Peyer's patch (tissue), 4 donors: ENCODE measurements around the gene ELMOD3. TPM values are rescaled to one million over a fixed set of nuclear protein-coding genes. Genes with fewer than 3 reads are reported as not detected.

Experiments
- DNase-seq, 3 donors: peaks; one replicate each; pipeline ENCODE4 v3.0.0-alpha.2; 2017 to 2019
- H3K27ac ChIP-seq, 4 donors: fragments of 200-600 bp; sonication (generic); one replicate each; pipeline ENCODE4 v1.5.1; 2016 to 2019
- H3K27me3 ChIP-seq, 2 donors: fragments of 200-600 bp; sonication (generic); one replicate each; pipeline ENCODE4 v1.5.1; 2019
- H3K36me3 ChIP-seq, 3 donors: fragments of 200-600 bp; sonication (generic); one replicate each; pipeline ENCODE4 v1.5.1; 2016 to 2019
- H3K4me1 ChIP-seq, 4 donors: fragments of 200-600 bp; sonication (generic); one replicate each; pipeline ENCODE4 v1.5.1; 2016 to 2019
- H3K4me3 ChIP-seq, 4 donors: fragments of 200-600 bp; sonication (generic); 1 replicate in 3 of 4; 2 replicates in 1 of 4; pipeline ENCODE4 v1.5.1; 2016 to 2019; ENCODE audit warnings: mild to moderate bottlenecking in 1 of 4
- H3K9me3 ChIP-seq, 4 donors: fragments of 200-600 bp; sonication (generic); one replicate each; pipeline ENCODE4 v1.5.1; 2016 to 2019; ENCODE audit warnings: mild to moderate bottlenecking in 1 of 4
- CTCF ChIP-seq, 6 experiments: fragments of 450-650 bp in 4 of 6; fragments of 200-600 bp in 2 of 6; sonication (generic) in 1 of 6; IDR thresholded peaks; one replicate each; pipeline ENCODE4 v1.5.1; 2017 to 2019; ENCODE audit warnings: antibody characterized with exemption in 6 of 6, mild to moderate bottlenecking in 3 of 6, moderate library complexity in 1 of 6
- POLR2A ChIP-seq, 2 donors: fragments of 450-650 bp; IDR thresholded peaks; one replicate each; pipeline ENCODE4 v1.5.1; 2017; ENCODE audit warnings: antibody characterized with exemption in 2 of 2, mild to moderate bottlenecking in 2 of 2, moderate library complexity in 2 of 2
- total RNA-seq, 4 donors: library from RNA; depleted of rRNA; stranded (reverse); fragments of >200 nt; gene quantifications; one replicate each; pipeline ENCODE4 v1.1.0, GENCODE V29; 2016

The ELMOD3 gene
- total RNA-seq, 4 donors from 2014 or later = 28.1 to 49.4 (median 45.8) TPM

- Histone ChIP-seq H3K27me3 (no peaks in the 10 kb centered on the region), H3K36me3 (no peaks in the 10 kb centered on the region), H3K9me3 (no peaks in the 10 kb centered on the region), H3K4me3 (no peak overlapping the region), H3K27ac (peak overlapping the region in 3 of 4 donors; percentile 35 to 65 (median 58)), H3K4me1 (peaks cover 10 to 41% (median 18%) of the 10 kb centered on the region in 4 donors)
- no peak for DNase-seq
- TF ChIP-seq CTCF (IDR thresholded peaks at IDR 0.05) (no peak), POLR2A (IDR thresholded peaks at IDR 0.05) (no peak)
Observed at GRCh38 chr2:85434696-85435095, 80.1 kb downstream of the ELMOD3 start.

GRCh38 chr2:85435220-85435958 is 80.8 kb downstream of the ELMOD3 start:
- Histone ChIP-seq H3K4me1 (peaks cover 10 to 41% (median 18%) of the 10 kb centered on the region in 4 donors), H3K9me3 (no peaks in the 10 kb centered on the region), H3K36me3 (no peaks in the 10 kb centered on the region), H3K27ac (peak overlapping the region in 3 of 4 donors; percentile 13 to 96 (median 35)), H3K27me3 (no peaks in the 10 kb centered on the region), H3K4me3 (no peak overlapping the region)
- no peak for DNase-seq
- TF ChIP-seq POLR2A (IDR thresholded peaks at IDR 0.05) = no peak
- TF ChIP-seq CTCF (IDR thresholded peaks at IDR 0.05) = no peak

GRCh38 chr2:85435981-85436835 is 81.6 kb downstream of the ELMOD3 start:
- DNase-seq = no peak

GRCh38 chr2:85436836-85437487 is 82.4 kb downstream of the ELMOD3 start:
- Histone ChIP-seq H3K4me3 (peak overlapping the region in 3 of 4 donors; percentile 55 to 58 (median 57)), H3K9me3 (no peaks in the 10 kb centered on the region), H3K4me1 (peaks cover 10 to 41% (median 18%) of the 10 kb centered on the region in 4 donors), H3K36me3 (no peaks in the 10 kb centered on the region), H3K27me3 (no peaks in the 10 kb centered on the region), H3K27ac (peak overlapping the region; percentile 86 to 96 (median 94))
- no peak for TF ChIP-seq CTCF (IDR thresholded peaks at IDR 0.05)
- no peak for TF ChIP-seq POLR2A (IDR thresholded peaks at IDR 0.05)
- DNase-seq = no peak

More at GRCh38 chr2:85435981-85436835, 81.6 kb downstream of the ELMOD3 start:
- Histone ChIP-seq H3K4me3 (no peak overlapping the region), H3K4me1 (peaks cover 10 to 41% (median 18%) of the 10 kb centered on the region in 4 donors), H3K27ac (peak overlapping the region; percentile 86 to 96 (median 94)), H3K9me3 (no peaks in the 10 kb centered on the region), H3K27me3 (no peaks in the 10 kb centered on the region), H3K36me3 (no peaks in the 10 kb centered on the region)
- TF ChIP-seq POLR2A (IDR thresholded peaks at IDR 0.05) (no peak), CTCF (IDR thresholded peaks at IDR 0.05) (no peak)

- Histone ChIP-seq H3K4me1 (peaks cover 10 to 41% (median 18%) of the 10 kb centered on the region in 4 donors), H3K9me3 (no peaks in the 10 kb centered on the region)
Observed at GRCh38 chr2:85437488-85438200, 83.1 kb downstream of the ELMOD3 start.

More at GRCh38 chr2:85437488-85438200, 83.1 kb downstream of the ELMOD3 start:
- TF ChIP-seq POLR2A (IDR thresholded peaks at IDR 0.05) (peak; percentile 78 to 79), CTCF (IDR thresholded peaks at IDR 0.05) (peak in 1 of 6 experiments; percentile 4)
- H3K4me3 ChIP-seq = peak overlapping the region; percentile 51 to 58 (median 56)
- no peaks in the 10 kb centered on the region for H3K36me3 ChIP-seq
- no peaks in the 10 kb centered on the region for H3K27me3 ChIP-seq
- DNase-seq = peak; percentile 84 to 95 (median 91)
- H3K27ac ChIP-seq = peak overlapping the region; percentile 86 to 96 (median 94)
